HTR-8/SVneo (cell line): ENCODE measurements around the gene MGARP.
"Not testable (repeated sequence)": the region's sequence is repeated elsewhere in the genome, so short reads cannot be mapped to it uniquely, and the experiment has no call there.

Source experiments
- DNase-seq: peaks from one replicate; pipeline ENCODE4 v3.0.0; 2011; ENCODE audit warnings: low spot score, mixed read lengths; ENCODE audit not compliant: insufficient read length
- FAIRE-seq: peaks from 2 replicates; lab custom pipeline; 2011; peaks lifted over from hg19 to GRCh38; lab: Jason Lieb, UNC

The MGARP gene

DNA sequence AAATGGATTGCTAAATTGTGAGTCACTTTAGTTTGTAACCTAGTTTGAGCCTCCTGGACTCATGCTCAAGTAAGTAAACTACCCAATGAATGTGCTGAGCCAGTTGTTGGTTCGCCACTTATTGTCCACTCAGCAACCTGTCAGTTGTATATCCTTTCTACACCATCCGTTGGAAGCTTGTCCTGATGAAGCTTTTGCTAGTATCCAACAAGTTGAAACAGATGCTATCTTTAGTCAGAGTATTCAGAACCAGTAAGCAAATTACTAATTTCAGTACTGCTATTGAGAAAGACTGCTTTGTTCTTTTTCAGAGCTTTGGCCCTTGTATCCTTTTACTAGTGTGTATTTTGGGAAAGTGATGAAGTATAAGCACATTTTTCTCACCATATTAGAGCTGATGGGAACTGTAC is 17.0 kb upstream of the MGARP start:
- FAIRE-seq (no peak), DNase-seq (no peak)

DNA sequence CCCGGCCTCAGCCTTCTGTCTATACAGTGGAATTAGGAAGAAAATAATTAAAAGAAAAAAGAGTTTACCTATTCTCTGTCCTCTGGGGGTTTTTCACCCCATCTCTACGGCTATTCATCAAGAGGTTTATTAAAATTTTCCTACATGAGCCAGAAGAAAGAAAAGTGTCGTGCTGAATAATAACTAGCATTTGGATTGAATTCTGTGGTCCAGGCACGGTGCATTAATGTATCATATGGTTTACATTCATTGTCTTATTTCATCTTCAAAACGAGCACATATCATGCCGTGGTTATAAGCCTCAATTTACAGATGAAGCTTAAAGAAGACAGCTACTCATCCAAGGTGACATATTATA is 15.9 kb upstream of the MGARP start:
- DNase-seq: no peak
- no peak for FAIRE-seq

DNA sequence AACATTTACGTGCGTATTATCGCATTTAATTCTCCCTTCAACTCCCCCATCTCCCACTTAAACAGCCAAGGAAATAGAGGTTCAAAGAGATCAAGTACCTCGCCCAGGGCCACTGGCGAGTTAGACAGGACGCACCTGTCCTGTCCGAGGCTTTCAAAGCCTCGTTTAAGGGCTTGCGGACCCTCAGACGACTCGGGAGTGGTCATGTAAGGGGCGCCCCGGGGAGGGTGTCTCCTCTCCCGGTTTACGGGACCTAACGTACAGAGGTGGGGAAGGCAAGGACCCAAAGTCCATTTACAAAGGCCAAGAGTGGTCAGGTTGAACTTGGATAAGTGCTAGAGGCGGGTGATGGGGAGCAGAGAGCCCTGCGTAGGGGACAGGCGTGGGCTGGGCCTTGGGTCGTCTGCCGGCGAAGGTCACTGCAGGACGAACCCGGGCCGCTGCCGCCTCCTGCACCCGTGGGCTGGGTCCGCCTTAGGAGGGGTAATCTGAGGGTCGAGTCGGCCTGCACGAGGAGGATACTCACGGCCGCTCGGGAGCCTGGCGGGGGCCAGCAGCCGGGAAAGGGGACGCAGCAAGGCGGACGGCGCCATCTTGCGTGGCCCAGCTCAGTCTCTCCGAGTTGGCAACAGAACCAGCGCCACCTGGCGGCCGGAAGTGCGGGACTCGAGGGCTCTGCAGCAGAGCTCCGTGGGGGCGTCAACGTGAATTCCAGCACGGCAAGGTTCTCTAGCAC is 15.3 kb upstream of the MGARP start:
- FAIRE-seq (no peak), DNase-seq (peak; percentile 84)

DNA sequence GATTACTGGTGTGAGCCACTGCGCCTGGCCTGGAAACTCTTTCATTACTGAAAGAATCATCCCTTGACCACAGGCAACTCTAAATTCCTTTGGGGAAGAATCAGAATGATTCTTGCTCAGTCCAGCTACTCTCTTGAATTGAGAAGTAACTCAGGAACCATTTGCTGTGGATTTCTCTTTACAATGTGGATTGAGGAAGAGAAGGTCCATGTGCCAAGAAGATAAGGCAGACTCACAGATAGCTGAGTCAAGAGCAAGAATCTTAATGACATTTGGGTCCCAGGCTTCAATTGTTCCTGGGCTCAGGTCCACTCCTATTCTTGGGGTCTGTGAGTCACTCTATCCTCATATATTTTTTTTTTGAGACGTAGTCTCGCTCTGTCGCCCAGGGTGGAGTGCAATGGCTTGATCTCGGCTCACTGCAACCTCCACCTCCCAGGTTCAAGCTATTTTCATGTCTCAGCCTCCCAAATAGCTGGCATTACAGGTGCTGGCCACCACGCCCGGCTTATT is 6.2 kb upstream of the MGARP start:
- FAIRE-seq (no peak), DNase-seq (no peak)

DNA sequence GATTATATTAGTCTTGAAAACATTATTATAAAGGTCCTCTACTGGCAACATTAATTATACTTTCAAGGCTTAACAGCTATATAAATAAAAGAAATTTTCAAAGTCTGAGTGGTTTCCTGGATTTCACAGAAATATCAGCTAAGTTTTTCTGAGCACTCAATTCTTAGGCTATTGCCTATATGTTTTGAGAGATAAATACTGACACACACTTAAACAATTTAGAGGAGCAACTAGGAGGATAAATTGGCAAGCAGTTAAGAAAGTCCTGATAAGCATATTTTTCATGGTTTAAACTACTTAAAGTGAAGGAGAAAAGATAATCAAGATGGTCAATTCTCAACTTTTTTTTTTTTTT is 2.7 kb upstream of the MGARP start:
- no peak for FAIRE-seq

DNA sequence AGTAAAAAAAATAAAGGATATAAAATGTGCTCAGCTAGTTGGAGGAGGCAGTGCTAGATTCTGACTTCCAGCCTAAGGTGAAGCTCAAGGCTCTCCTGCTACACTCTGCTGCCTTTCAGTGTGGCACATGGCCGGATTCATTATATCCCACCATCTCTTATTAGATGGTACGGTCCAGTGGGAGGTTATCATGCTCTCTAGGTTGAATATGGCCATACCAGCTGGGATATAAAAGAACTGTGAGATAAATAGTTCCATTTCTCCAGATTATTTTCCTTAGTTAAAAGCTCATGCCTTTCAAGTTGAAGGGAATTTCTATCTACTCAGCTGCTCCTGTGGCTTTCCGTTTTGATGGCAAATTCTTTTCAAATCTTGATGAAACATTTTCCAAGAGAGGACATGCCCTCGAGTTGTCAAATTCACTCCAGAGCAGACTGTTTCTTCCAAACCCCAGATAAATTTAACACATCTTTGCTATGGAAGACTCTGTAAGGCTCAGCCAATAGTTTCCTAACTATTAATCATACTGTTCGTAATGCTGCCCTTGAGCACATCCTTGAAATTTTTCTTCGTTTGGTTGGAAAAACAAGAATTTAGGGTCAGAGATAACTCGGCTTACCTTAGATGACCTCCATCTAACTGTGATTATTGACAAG is 2.2 kb upstream of the MGARP start:
- FAIRE-seq: peak; percentile 54
- DNase-seq: no peak

More for the DNA sequence above, 2.7 kb upstream of the MGARP start:
- DNase-seq: no peak

DNA sequence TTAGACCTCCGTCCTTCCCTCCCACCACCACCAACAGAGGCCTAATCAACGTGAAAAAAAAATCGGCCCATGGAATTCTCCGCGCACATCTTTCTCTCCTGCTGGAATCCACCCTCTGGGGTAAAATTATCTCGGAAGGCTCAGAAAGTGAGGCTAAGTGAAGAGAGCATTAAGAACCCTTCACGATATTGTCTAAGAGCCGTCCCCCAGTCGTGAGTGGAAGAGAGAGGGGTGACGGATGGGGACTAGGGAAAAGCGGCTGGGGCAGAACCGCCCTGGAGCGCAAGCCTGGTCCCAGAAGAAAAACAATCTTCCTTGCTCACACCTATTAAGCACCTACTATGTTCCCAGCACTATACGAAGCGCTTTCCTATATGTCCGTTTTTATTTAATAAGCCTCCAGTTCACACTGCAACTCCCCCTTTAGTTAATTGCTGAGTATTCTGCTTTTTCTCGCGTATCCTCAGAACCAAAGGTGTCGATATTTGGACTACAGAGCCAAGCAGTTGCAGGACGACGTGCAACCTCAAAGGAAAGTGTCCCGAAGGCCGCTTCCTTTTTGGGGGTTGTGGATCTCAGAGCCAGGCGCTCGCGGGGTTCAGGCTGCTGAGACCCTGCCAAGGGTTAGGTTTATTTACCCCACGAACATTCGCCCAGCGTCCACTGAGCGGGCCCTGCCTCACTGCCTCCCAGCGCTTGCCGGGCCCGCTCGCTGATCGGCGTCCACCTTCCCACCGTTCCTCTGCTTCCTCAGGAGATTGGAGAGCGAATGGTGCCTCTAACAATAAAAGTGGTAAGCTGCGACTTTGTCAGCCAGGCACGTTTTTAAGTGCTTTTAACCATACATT is 889 bp downstream of the MGARP start:
- DNase-seq (no peak), FAIRE-seq (no peak)

DNA sequence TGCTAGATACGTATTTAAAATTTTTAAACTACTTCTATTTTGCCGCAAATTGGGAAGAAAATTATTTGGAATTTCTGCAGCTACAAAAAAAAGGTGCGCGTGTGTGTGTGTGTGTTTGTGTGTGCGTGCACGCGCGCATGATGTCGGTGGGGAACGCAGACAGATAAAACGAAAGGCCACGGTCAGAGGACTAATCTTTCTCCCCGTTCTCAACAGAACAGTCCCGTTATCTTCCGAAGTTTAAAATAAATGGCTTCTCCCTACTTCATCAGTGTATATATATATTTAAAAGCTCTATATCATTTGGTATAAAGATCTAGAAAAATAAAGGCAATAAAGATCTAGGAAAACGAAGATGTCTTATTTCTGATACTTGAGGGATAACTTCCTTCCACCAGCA is 1.5 kb downstream of the MGARP start:
- DNase-seq: no peak
- no peak for FAIRE-seq

DNA sequence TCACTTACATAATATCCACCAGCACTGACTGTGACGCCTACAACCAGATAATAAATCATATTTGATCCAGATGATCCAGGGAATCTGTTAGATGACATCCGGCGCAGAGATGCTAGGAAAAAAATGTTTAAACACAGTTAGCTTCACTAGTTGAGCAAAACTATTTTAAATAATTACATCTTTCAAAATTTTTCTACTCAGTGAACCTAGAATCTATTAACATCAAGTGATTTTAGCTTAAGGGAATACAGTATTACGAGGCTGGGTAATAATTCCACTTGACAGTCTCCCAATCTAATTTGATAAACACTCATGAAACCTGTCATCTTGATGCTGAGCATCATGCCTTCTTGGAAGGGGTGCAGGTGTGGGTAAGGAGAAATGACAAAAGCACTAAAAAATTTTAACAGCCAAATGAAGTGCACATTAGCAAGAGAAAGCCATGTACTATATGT is 4.7 kb downstream of the MGARP start:
- FAIRE-seq (no peak), DNase-seq (no peak)

DNA sequence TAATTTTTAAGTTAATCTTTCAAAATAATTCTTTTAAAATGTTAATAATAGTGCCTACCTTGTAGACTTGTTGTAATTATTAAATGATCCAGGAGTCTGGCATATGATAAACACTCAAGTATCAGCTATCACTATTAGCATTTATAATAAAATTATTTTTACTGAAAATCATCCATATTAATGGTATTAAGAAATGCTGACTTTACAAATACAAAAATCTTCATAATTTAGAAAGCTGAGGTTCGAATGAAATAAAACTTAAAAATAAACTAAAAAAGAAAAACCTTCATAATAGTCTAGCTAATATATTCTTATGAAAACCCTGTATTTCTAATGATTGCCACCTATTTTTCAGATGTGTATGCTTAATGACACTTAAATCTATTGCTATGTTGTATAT is 5.2 kb downstream of the MGARP start:
- DNase-seq: no peak
- FAIRE-seq: no peak

DNA sequence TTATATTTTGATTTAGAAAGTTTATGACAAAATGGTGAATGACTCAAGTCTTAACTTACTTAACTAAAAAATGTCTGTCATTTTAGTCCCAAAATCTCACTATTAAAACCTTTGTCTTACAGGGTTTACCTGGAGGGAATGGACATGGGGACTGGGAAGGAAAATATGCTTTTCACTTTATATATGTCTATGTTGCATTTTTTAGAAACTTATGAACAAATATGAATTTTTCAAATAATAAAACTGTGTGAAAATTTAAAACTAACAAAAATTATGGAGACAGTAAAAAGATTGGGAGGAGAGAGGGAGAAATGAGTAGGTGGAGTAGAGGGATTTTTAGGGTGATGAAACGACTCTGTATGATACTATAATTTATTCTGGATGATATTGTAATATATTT is 6.2 kb downstream of the MGARP start:
- FAIRE-seq (no peak), DNase-seq (no peak)

DNA sequence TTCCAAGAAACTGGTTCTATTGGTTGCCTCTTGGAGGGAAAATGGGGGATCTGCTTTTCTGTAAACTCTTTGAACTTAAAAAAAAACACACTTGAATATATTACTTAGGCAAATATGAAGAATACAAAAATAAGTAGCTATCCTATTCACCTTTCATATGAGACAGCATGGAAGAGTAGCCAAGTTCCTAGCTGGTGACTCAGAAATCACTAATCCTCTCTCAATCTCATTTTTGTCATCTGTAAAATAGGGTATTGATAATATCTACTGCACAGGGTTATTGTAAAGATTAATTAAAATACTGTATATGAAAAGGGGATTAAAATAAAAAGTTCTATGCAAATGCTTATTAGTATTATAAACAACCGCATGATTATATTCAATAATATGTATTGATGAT is 12.7 kb downstream of the MGARP start:
- no peak for FAIRE-seq

DNA sequence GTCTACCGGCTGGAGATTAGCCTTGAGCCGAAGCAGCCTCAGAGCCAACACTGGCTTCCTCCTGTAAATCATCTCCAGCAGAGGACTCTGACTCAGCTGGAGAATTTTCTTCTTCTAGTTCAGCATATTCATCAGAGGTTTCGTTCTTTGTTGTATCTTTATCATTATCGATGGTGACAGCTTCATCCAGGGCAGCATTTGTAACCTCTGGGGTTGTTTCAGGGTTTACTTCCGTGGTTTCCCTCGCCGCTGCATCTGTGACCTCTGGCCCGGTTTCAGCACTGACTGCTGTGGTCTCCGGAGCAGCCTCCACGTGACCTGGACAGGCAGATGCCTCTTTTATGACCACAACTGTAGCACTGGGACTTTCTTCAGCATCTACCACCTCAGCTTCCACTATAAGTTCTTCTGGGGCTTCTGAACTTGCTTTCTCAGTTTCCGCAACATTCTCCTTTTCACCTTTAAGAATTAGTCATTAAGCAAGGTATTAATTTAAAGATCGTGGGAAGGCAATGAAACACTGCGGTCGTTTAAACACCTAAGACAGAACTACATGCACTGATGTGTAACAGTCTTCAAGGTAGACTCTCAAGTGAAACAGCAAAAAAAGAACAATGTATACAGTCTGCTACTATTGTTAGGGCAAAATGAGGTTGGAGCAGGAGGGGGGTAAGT is 13.3 kb downstream of the MGARP start:
- FAIRE-seq (peak; percentile 91), DNase-seq (peak; percentile 73)

More for the DNA sequence above, 12.7 kb downstream of the MGARP start:
- DNase-seq: no peak

DNA sequence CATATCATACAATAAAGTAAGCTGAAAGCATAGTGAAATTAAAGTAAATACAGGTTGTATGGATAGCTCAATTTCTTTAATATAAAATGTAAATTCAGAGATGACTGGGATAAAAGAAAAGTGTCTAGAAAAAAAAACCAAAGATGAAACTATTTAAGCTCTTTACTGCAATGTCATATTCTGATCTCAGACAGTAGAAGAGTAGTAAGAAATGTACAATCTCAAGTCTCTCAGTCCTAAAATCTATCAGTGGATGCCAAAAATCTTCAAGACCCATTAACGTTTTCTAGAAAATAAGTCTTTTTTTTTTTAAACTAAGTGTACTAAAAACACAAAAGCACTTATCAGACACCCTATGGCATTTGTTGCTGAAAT is 13.8 kb downstream of the MGARP start:
- FAIRE-seq: no peak
- no peak for DNase-seq

DNA sequence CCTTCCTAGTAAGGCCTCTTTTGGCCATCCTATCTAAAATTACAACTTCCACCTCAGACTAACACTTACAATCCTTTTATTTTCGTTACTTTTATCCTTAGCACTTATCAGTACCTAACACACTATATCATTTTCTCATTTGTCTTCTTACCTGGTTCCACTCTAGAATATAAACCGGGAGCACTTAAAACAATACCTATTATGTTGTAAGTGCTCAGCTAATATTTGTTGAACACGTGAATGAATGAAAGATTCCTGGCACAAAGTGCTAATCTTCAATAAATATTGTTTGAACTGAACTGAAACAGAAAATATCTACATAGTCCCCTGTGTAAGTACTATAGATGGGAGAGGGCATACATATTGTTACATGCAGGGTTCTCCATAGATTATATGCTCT is 14.4 kb downstream of the MGARP start:
- no peak for DNase-seq
- FAIRE-seq: no peak

DNA sequence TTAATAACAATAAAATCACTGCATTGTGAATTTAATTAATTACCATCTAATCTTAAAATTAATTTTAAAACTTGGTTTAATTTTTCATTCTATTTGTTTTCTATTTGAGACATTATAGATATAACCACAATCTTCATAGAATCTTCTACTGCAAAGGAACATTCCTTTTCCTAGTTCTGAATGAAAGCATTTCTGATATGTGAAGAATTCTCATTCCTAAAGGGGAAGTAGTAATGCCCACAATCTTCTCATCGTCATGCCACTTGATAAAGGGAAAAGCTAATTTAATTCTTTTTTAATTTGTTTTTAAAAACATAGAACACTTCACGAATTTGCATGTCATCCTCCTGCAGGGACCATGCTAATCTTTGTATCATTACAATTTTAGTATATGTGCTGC is 23.7 kb downstream of the MGARP start:
- no peak for DNase-seq
- FAIRE-seq: no peak

DNA sequence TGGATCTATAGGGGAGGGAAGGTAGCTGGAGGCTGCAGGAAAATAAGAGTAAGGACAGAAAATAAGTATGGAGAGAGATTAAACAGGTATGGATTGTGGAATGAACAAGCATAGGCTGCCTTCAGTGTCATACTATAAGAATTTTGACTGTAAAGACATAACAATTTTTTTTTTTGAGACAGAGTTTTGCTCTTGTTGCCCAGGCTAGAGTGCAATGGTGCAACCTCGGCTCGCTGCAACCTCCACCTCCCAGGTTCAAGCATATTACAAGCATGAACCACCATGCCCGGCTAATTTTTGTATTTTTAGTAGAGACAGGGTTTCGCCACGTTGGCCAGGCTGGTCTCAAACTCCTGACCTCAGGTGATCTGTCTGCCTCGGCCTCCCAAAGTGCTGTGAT is 24.4 kb downstream of the MGARP start:
- FAIRE-seq, DNase-seq: not testable (repeated sequence)

DNA sequence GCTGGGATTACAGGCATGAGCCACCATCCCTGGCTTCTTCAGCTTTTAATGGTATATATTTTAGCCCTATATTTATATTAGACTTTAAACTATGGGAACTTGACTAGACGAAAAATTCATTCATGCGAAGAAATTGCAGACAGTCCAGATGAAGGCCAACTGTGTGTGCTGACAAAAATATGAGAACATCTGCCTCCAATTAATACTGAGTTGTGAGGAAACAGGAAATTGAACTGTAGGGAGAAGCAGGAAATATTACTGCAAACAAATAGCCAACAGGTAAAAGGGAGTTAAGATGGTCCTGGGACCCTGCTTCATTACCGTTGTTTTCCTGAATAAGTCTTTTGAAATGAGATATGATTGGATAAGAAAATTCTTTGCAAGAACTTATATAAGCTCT is 26.3 kb downstream of the MGARP start:
- DNase-seq (no peak), FAIRE-seq (no peak)

DNA sequence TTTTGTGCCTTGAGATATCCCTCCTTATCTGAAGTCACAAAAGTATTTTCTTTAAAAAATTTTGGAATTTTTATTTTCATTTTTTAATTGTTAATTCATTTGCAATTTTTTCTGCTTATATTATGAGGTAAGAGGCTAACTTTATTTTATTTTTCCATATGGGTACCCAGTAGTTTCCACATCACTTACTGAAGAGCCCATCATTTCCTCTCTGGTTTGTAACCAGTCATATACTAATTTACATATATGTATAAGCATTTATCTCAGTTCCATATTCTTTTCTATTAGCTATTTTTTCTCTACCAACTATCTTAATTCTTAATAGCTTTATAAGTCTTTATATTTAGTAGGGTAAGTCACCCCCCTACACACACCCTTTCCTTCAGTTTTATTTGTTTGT is 27.0 kb downstream of the MGARP start:
- no peak for DNase-seq
- no peak for FAIRE-seq

DNA sequence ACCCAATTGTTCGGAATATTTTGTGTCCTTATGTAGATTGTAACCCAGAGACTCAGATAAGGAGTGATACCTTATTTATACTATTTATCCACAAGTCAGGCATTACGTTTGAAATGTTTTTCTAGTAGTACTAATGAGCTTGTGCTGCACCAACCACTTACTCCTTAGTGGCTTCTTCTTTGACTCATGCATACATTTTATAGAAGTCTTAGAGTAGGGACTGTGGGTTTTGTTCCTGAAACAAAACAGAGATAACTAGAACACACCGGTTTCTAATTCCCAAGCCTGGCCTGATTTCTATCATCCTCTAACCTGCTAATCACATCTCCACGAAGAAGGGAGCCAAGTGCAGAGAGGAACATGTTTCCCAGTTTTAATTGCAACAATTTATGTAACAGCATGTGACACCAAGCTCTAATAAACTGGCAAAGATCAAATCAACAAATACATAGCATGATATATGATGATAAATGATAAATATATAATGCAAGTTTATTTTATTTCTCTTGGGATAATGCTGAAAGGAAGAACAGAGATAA is 32.3 kb downstream of the MGARP start:
- DNase-seq (no peak), FAIRE-seq (no peak)
